SK-N-DZ (cell line): ENCODE data around the gene MYBPHL.

Experiments used
- DNase-seq: peaks from one replicate; pipeline ENCODE4 v3.0.0-alpha.2; 2015; ENCODE audit warnings: low spot score

Gene MYBPHL

GRCh38 chr1:109281680-109282496, 24.9 kb downstream of the MYBPHL start:
- DNase-seq = no peak

- no peak for DNase-seq
Observed at GRCh38 chr1:109280862-109281261, 25.9 kb downstream of the MYBPHL start.

- no peak for DNase-seq
Observed at GRCh38 chr1:109279615-109280278, 27.1 kb downstream of the MYBPHL start.

- peak; percentile 73 for DNase-seq
Observed at GRCh38 chr1:109277434-109278204, 29.2 kb downstream of the MYBPHL start.

- DNase-seq = no peak
Observed at GRCh38 chr1:109275706-109276345, 31.0 kb downstream of the MYBPHL start.

- no peak for DNase-seq
Observed at GRCh38 chr1:109274533-109275476, 32.0 kb downstream of the MYBPHL start.

GRCh38 chr1:109273570-109274288, 33.1 kb downstream of the MYBPHL start:
- no peak for DNase-seq

- DNase-seq = no peak
Observed at GRCh38 chr1:109272831-109273547, 33.8 kb downstream of the MYBPHL start.

GRCh38 chr1:109272021-109272799, 34.6 kb downstream of the MYBPHL start:
- DNase-seq = no peak

- no peak for DNase-seq
Observed at GRCh38 chr1:109271458-109271857, 35.4 kb downstream of the MYBPHL start.

- DNase-seq = no peak
Observed at GRCh38 chr1:109270623-109271317, 36.0 kb downstream of the MYBPHL start.

GRCh38 chr1:109269981-109270622, 36.7 kb downstream of the MYBPHL start:
- no peak for DNase-seq

GRCh38 chr1:109269212-109269980, 37.4 kb downstream of the MYBPHL start:
- no peak for DNase-seq

- no peak for DNase-seq
Observed at GRCh38 chr1:109268431-109269211, 38.2 kb downstream of the MYBPHL start.

GRCh38 chr1:109267743-109268300, 39.0 kb downstream of the MYBPHL start:
- no peak for DNase-seq
